Measurements from ENCODE around the gene SENP5. TPM values are rescaled to one million over a fixed set of nuclear protein-coding genes. Genes with fewer than 3 reads are reported as not detected.

SENP5 gene
- total RNA-seq, 1 experiment from 2014 or later, result 30.4 TPM

DNA sequence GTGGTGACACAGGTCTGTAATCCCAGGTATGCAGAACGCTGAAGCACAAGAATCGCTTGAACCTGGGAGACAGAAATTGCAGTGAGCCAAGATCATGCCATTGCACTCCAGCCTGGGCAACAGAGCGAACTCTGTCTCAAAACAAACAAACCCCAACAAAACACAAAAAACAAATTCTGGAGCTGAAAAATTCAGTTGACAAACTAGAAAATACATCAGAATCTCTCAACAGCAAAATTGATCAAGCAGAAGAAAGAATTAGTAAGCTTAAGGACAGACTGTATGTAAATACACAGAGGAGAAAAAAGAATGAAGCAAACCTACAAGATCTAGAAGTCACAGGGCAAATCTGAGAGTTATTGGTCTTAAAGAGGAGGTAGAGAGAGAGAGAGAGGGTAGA is 49.3 kb downstream of the SENP5 start:
- Histone ChIP-seq H2BK120ac (ENCODE audit: low read depth, low read length, poor library complexity, severe bottlenecking) (no peak overlapping the region), H3K4me2 (ENCODE audit: insufficient read depth, insufficient read length, low read length) (no peak overlapping the region), H4K5ac (ENCODE audit: insufficient read length, low read depth, low read length) (no peak overlapping the region), H3K23ac (ENCODE audit: insufficient read length, low read depth, low read length) (no peak overlapping the region), H3K23me2 (ENCODE audit: insufficient read length, low read depth, low read length, poor library complexity, severe bottlenecking) (no peaks in the 10 kb centered on the region), H3K79me1 (ENCODE audit: insufficient read depth, low read depth, low read length, poor library complexity, severe bottlenecking) (no peaks in the 10 kb centered on the region), H2AFZ (ENCODE audit: low read length) (no peak overlapping the region), H2BK15ac (ENCODE audit: low read depth, low read length) (no peak overlapping the region), H2BK20ac (ENCODE audit: low read depth, low read length, poor library complexity, severe bottlenecking) (no peak overlapping the region), H3K27me3 (ENCODE audit: insufficient read depth, low read length) (no peaks in the 10 kb centered on the region), H3K79me2 (ENCODE audit: insufficient read depth, low read length) (no peaks in the 10 kb centered on the region), H2AK5ac (ENCODE audit: insufficient read length, low read length) (no peak overlapping the region), H2BK5ac (ENCODE audit: insufficient read length, low read length) (no peak overlapping the region), H3K18ac (ENCODE audit: insufficient read length, low read depth, low read length) (no peak overlapping the region), H4K20me1 (ENCODE audit: control insufficient read depth, insufficient read depth, insufficient read length) (no peaks in the 10 kb centered on the region), H3K4me1 (ENCODE audit: insufficient read depth, low read length) (no peaks in the 10 kb centered on the region), H3T11ph (ENCODE audit: low read length) (no peak overlapping the region), H3K9ac (ENCODE audit: extremely low read depth, insufficient read length, low read length) (no peak overlapping the region), H3K27ac (ENCODE audit: insufficient read length, low read depth, low read length) (no peak overlapping the region), H4K91ac (ENCODE audit: insufficient read length, low read depth, low read length) (no peak overlapping the region), H2BK12ac (ENCODE audit: insufficient read length, low read depth, low read length) (no peak overlapping the region), H4K8ac (replicated peaks; ENCODE audit: insufficient read length, low read depth, low read length) (no peak overlapping the region), H3K4ac (ENCODE audit: low read depth, low read length) (no peak overlapping the region), H3K14ac (ENCODE audit: insufficient read depth, low read length) (no peak overlapping the region), H3K56ac (ENCODE audit: insufficient read length, low read depth, low read length) (no peak overlapping the region), H3K9me3 (ENCODE audit: control insufficient read depth, low read depth, low read length) (no peaks in the 10 kb centered on the region)
- no CpG with 5 or more reads among the region's 3 CpGs for WGBS (ENCODE audit: extremely low coverage, insufficient read length, low lambda C conversion rate)
- Mint-ChIP-seq H3K4me3 (no peak overlapping the region), H3K27me3 (ENCODE audit: low read depth) (no peaks in the 10 kb centered on the region), H3K27ac (no peak overlapping the region), H3K4me1 (no peaks in the 10 kb centered on the region), H3K36me3 (ENCODE audit: insufficient read depth in 1 of 3, low read depth in 3 of 3) (peaks cover 6 to 24% (median 10%) of the 10 kb centered on the region in 3 experiments; a peak in 5 of 7 replicates), H3K9me3 (no peaks in the 10 kb centered on the region)
- TF ChIP-seq, protein P1, sequence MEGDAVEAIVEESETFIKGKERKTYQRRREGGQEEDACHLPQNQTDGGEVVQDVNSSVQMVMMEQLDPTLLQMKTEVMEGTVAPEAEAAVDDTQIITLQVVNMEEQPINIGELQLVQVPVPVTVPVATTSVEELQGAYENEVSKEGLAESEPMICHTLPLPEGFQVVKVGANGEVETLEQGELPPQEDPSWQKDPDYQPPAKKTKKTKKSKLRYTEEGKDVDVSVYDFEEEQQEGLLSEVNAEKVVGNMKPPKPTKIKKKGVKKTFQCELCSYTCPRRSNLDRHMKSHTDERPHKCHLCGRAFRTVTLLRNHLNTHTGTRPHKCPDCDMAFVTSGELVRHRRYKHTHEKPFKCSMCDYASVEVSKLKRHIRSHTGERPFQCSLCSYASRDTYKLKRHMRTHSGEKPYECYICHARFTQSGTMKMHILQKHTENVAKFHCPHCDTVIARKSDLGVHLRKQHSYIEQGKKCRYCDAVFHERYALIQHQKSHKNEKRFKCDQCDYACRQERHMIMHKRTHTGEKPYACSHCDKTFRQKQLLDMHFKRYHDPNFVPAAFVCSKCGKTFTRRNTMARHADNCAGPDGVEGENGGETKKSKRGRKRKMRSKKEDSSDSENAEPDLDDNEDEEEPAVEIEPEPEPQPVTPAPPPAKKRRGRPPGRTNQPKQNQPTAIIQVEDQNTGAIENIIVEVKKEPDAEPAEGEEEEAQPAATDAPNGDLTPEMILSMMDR (conservative IDR thresholded peaks at IDR 0.05), result no peak
- DNase-seq, result no peak

Measured in H9 (cell line).